Measurements from ENCODE around the gene BCL2. TPM values are rescaled to one million over a fixed set of nuclear protein-coding genes. Genes with fewer than 3 reads are reported as not detected.

BCL2 gene
- total and polyA plus RNA-seq, 9 of the 15 experiments (the other 6 are each of a cell fraction or from before 2014, with no cell fraction given), result 0.10 to 1.1 (median 0.65) TPM

- BruUV-seq (replicated peaks), result no TSS peak
- no peak for FAIRE-seq
- no peaks in the 10 kb centered on the region for H3K4me1 ChIP-seq (replicated peaks in 1 of 2; ENCODE audit: control insufficient read depth in 2 of 2, insufficient read depth in 2 of 2, low read length in 2 of 2)
- no peak for TF ChIP-seq ZNF121 (CRISPR knock-in tag; conservative IDR thresholded peaks at IDR 0.05)
- no peak for TF ChIP-seq CREB1 (IDR thresholded peaks at IDR 0.05)
- no peak for TF ChIP-seq CREB1 (CRISPR knock-in tag; IDR thresholded peaks at IDR 0.05)
- TF ChIP-seq HDAC3 (IDR thresholded peaks at IDR 0.05; ENCODE audit: borderline replicate concordance, partially characterized antibody), result no peak
- TF ChIP-seq GTF3C2 (IDR thresholded peaks at IDR 0.05; ENCODE audit: borderline replicate concordance, extremely low read depth, insufficient read length), result no peak
- TF ChIP-seq JUND (IDR thresholded peaks at IDR 0.05; ENCODE audit: borderline replicate concordance, low read depth, low read length), result no peak
- TF ChIP-seq JUND (tag; IDR thresholded peaks at IDR 0.05; ENCODE audit: borderline replicate concordance, low read depth, low read length), result no peak
- no peak for TF ChIP-seq ELK1 (CRISPR knock-in tag; IDR thresholded peaks at IDR 0.05)
- no peak for TF ChIP-seq SIX5 (IDR thresholded peaks at IDR 0.05; ENCODE audit: borderline replicate concordance in 1 of 2, insufficient read depth in 1 of 2, low read depth in 1 of 2, low read length in 2 of 2)
- H3K4me3 ChIP-seq, result no peak overlapping the region
- DNase-seq (ENCODE audit: extremely low read depth in 1 of 4, low spot score in 3 of 4), result no peak
- no peak overlapping the region for H3K27ac ChIP-seq (ENCODE audit: extremely low read depth, low read depth, low read length)
- no peak overlapping the region for H3K9ac ChIP-seq (ENCODE audit: insufficient read depth in 1 of 2, low read depth in 2 of 2, low read length in 2 of 2)
- no peak overlapping the region for H2AFZ ChIP-seq (ENCODE audit: low read depth, low read length)
- no peaks in the 10 kb centered on the region for H3K9me3 ChIP-seq (replicated peaks; ENCODE audit: control insufficient read depth, insufficient read depth, low read depth, low read length)
- no peaks in the 10 kb centered on the region for H4K20me1 ChIP-seq (replicated peaks; ENCODE audit: control insufficient read depth, insufficient read depth, low read length)
- no peak overlapping the region for H3K4me2 ChIP-seq (ENCODE audit: insufficient read depth, low read length)
- no peaks in the 10 kb centered on the region for H3K36me3 ChIP-seq (ENCODE audit: control insufficient read depth, insufficient read depth, low read length)
- no peaks in the 10 kb centered on the region for H3K9me1 ChIP-seq (ENCODE audit: control insufficient read depth, insufficient read depth, low read length)
- ChIA-PET POLR2A (no interaction called here), CTCF (ENCODE audit: low intra/inter-chr PET ratio) (no interaction called here)
- no peaks in the 10 kb centered on the region for H3K79me2 ChIP-seq (ENCODE audit: control insufficient read depth, insufficient read depth, low read length)
- ATAC-seq, result no peak
- H3K27me3 ChIP-seq (ENCODE audit: control insufficient read depth in 2 of 2, insufficient read depth in 2 of 2, low read length in 2 of 2), result peaks cover 0 to 6% of the 10 kb centered on the region in 2 experiments; a peak in 2 of 5 replicates
- intact Hi-C loops (cut with micrococcal nuclease), result no loop called here
- in situ Hi-C loops (cut with MboI), result no loop called here
- WGBS (ENCODE audit: insufficient coverage, low coverage, missing lambda C conversion rate), result 0% methylated on average over 5 of the region's 5 CpGs
Measured at GRCh38 chr18:63291278-63291677, 28.3 kb downstream of the BCL2 start.

Data from K562 (cell line).